CD8-positive, alpha-beta memory T cell (primary cell): ENCODE data around the gene SOBP. TPM values are rescaled to one million over a fixed set of nuclear protein-coding genes. Genes with fewer than 3 reads are reported as not detected.

ENCODE experiments used
- CTCF ChIA-PET: fragments of 350-600 bp; sonication (Branson Sonifier 250); formaldehyde crosslinking; loops from one replicate; lab custom pipeline; 2021; ENCODE audit warnings: antibody characterized with exemption; lab: Charles Lee
- POLR2A ChIA-PET: fragments of 350-600 bp; sonication (Branson Sonifier 250); formaldehyde crosslinking; loops from one replicate; lab custom pipeline; 2021; ENCODE audit warnings: antibody characterized with exemption; lab: Charles Lee
- DNase-seq, 5 donors: peaks; one replicate each; pipeline versions ENCODE4 v3.0.0 to v3.0.0-alpha.2; 2020 to 2022; ENCODE audit warnings: mixed read lengths in 1 of 5
- H3K27ac ChIP-seq: one replicate; pipeline ENCODE4 v1.7.0; 2013; ENCODE audit warnings: low read depth, mild to moderate bottlenecking, low read length, moderate library complexity
- H3K27me3 ChIP-seq: 2 replicates; pipeline ENCODE4 v1.7.0; 2013; ENCODE audit warnings: low read length, mild to moderate bottlenecking; ENCODE audit not compliant: insufficient read depth, poor library complexity, severe bottlenecking
- H3K36me3 ChIP-seq: 2 replicates; pipeline ENCODE4 v1.7.0; 2013; ENCODE audit warnings: mild to moderate bottlenecking, low read length, moderate library complexity; ENCODE audit not compliant: insufficient read depth
- H3K4me1 ChIP-seq: 2 replicates; pipeline ENCODE4 v1.7.0; 2013; ENCODE audit warnings: mild to moderate bottlenecking, low read length, moderate library complexity; ENCODE audit not compliant: insufficient read depth
- H3K4me3 ChIP-seq: 2 replicates; pipeline ENCODE4 v1.7.0; 2013; ENCODE audit warnings: mild to moderate bottlenecking, low read length
- H3K9me3 ChIP-seq: 2 replicates; pipeline ENCODE4 v1.7.0; 2013; ENCODE audit warnings: mild to moderate bottlenecking, low read length
- H3K27ac Mint-ChIP-seq, 8 donors: one replicate each; pipeline ENCODE4 v1.8.0; 2020 to 2021; ENCODE audit warnings: mixed read lengths in 8 of 8, mild to moderate bottlenecking in 6 of 8, inconsistent platforms in 3 of 8, moderate library complexity in 3 of 8
- H3K27me3 Mint-ChIP-seq, 2 donors: one replicate each; pipeline ENCODE4 v1.8.0; 2020 to 2021; ENCODE audit warnings: mixed read lengths in 2 of 2, mild to moderate bottlenecking in 1 of 2, moderate library complexity in 1 of 2
- H3K36me3 Mint-ChIP-seq, 3 donors: one replicate each; pipeline ENCODE4 v1.8.0; 2020 to 2021; ENCODE audit warnings: mixed read lengths in 3 of 3, inconsistent platforms in 1 of 3, mild to moderate bottlenecking in 1 of 3
- H3K4me1 Mint-ChIP-seq, 3 donors: one replicate each; pipeline ENCODE4 v1.8.0; 2020 to 2021; ENCODE audit warnings: mixed read lengths in 3 of 3, inconsistent platforms in 1 of 3, mild to moderate bottlenecking in 1 of 3
- H3K4me3 Mint-ChIP-seq, 7 donors: one replicate each; pipeline ENCODE4 v1.8.0; 2020 to 2021; ENCODE audit warnings: mixed read lengths in 7 of 7, mild to moderate bottlenecking in 6 of 7, moderate library complexity in 4 of 7, inconsistent platforms in 2 of 7
- H3K9me3 Mint-ChIP-seq, 5 donors: one replicate each; pipeline ENCODE4 v1.8.0; 2020 to 2022; ENCODE audit warnings: mixed read lengths in 5 of 5, mild to moderate bottlenecking in 3 of 5, moderate library complexity in 2 of 5, inconsistent platforms in 1 of 5
- polyA plus RNA-seq: library from polyadenylated mRNA; unstranded; fragments of 300-500 nt; fragmentation: Illumina TruSeq; gene quantifications from one replicate; pipeline ENCODE4 v1.2.3, GENCODE V29; 2021
- total RNA-seq, 2 experiments: library from RNA; stranded (reverse); gene quantifications; one replicate each; pipeline ENCODE4 v1.2.3, GENCODE V29; 2021

Gene SOBP
- total and polyA plus RNA-seq, 3 experiments from 2014 or later: 0.30 to 1.0 (median 0.79) TPM

DNA sequence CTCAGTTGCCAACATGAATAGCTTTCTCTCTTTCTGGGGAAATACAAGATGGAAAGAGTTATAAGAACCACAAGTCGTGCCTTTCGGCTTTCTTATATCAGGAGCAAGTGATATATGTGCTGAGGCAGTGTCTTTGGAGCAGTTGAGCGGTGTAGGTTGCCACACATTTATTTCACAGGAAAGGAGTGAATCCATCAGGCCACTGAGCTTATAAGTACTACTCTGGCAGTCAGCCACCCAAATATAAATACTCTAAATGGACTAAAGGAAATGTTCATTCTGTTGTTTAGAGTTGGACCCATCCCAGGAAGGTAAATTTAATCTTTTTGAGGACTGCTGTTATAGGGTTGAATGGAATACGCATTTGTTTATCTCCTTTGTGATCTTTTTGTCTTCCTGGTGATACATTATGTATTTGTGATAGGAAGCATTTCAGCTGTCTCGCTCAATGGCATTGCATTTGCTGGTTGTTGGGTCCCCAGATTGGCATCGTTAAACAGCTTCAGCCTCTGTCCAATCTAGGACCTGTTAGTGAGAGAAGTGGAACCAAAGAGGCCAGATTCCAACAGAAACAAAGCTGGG lies 139.7 kb downstream of the SOBP start:
- ChIA-PET CTCF (interaction anchor here (1.0 to 1.8 kb wide), 2 partner anchors 28 to 219 kb away, joined by 3 to 4 read pairs; no protein-coding TSS in a partner anchor), POLR2A (no interaction called here)
- Mint-ChIP-seq H3K27ac (no peak overlapping the region), H3K9me3 (peaks cover 0 to 3% (median 0%) of the 10 kb centered on the region in 5 donors), H3K4me1 (peaks cover 4 to 16% (median 11%) of the 10 kb centered on the region in 3 donors), H3K27me3 (peaks cover 17 to 30% of the 10 kb centered on the region in 2 donors), H3K36me3 (peaks cover 0 to 2% (median 0%) of the 10 kb centered on the region in 3 donors), H3K4me3 (no peak overlapping the region)
- Histone ChIP-seq H3K27me3 (no peaks in the 10 kb centered on the region), H3K27ac (no peak overlapping the region), H3K4me3 (no peak overlapping the region), H3K36me3 (no peaks in the 10 kb centered on the region), H3K9me3 (no peaks in the 10 kb centered on the region), H3K4me1 (no peaks in the 10 kb centered on the region)
- no peak for DNase-seq

DNA sequence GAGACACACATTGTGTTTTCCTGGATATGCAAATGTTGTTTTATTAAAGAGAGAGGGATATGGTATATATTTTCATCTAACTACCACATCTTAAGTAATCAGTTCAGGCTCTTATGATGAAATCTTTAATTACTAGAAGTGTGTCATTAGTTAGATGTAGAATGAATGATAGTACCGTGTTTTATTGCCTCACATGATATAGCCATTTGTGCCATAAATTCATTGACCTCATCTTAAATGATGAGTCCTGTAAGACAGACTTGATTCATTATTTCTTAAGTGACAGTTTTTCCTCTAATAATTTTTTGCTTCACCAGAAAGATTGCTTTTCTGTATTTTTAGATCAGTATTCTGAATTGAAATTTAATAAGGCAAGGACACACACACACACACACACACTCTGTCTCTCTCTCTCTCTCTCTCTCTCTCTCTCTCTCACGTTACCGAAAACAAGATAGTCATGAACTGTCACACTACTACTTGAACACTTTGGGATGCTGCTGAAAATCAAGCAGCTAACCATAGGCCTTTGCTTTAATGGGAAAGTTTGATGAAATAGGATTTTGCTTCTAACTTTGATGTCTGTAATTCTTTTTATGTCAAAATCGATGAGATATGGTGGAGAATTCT lies 140.5 kb downstream of the SOBP start:
- Mint-ChIP-seq H3K4me1 (peaks cover 6 to 16% (median 15%) of the 10 kb centered on the region in 3 donors), H3K27me3 (peaks cover 20 to 34% of the 10 kb centered on the region in 2 donors), H3K27ac (no peak overlapping the region), H3K9me3 (peaks cover 0 to 3% (median 0%) of the 10 kb centered on the region in 5 donors), H3K36me3 (peaks cover 0 to 2% (median 0%) of the 10 kb centered on the region in 3 donors), H3K4me3 (no peak overlapping the region)
- ChIA-PET CTCF (no interaction called here), POLR2A (no interaction called here)
- H3K27me3 ChIP-seq: peaks cover 4% of the 10 kb centered on the region
- no peak overlapping the region for H3K4me3 ChIP-seq
- no peaks in the 10 kb centered on the region for H3K36me3 ChIP-seq
- no peak for DNase-seq
- H3K4me1 ChIP-seq: no peaks in the 10 kb centered on the region
- H3K27ac ChIP-seq: no peak overlapping the region
- H3K9me3 ChIP-seq: no peaks in the 10 kb centered on the region

DNA sequence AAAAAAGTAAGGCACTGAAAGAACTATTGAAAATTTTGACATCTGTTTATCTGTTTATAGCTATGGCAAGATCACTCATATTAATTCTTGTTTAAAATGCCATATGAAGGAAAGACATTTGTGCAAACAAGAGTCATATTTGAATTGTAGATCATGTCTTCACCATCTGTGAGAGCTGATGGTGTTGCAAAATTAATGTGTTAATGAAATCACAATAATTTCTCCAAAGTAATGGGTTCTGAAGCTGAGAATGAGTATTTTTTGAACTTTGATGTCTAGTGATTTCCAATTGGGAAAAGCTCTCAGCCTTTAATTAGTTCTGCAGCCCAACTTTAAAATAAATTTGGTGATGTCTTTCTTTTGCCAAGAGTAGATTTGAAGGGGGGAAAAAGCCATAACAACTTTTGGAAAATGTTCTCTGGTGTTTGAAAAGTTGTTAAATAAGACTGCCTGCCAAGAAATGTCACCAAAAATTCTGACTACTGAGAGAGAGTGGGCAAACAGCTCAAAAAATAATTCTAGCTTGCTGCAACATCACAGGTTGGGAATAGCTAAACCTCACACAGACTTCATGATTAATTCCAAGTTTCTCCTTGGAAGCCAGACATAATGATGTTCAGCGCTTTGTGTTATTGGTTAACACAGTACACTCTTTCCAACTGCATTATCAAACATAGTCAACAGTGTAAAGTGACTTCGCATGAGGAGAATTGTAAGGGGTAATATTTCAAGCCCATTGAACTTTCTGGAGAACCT lies 142.6 kb downstream of the SOBP start:
- Histone ChIP-seq H3K4me1 (no peaks in the 10 kb centered on the region), H3K4me3 (no peak overlapping the region), H3K9me3 (no peaks in the 10 kb centered on the region), H3K27me3 (peaks cover 8% of the 10 kb centered on the region), H3K36me3 (no peaks in the 10 kb centered on the region), H3K27ac (no peak overlapping the region)
- Mint-ChIP-seq H3K36me3 (peaks cover 0 to 2% (median 0%) of the 10 kb centered on the region in 3 donors), H3K4me3 (peak overlapping the region in 3 of 7 donors; percentile 1 to 35 (median 22)), H3K27me3 (peaks cover 25 to 55% of the 10 kb centered on the region in 2 donors), H3K27ac (peak overlapping the region in 1 of 8 donors; percentile 26), H3K4me1 (peaks cover 7 to 18% (median 16%) of the 10 kb centered on the region in 3 donors), H3K9me3 (peaks cover 0 to 3% (median 0%) of the 10 kb centered on the region in 5 donors)
- ChIA-PET CTCF (no interaction called here), POLR2A (interaction anchor here (0.5 kb wide), 1 partner anchor 15 kb away, joined by 4 read pairs; no protein-coding TSS in a partner anchor)
- DNase-seq: no peak

DNA sequence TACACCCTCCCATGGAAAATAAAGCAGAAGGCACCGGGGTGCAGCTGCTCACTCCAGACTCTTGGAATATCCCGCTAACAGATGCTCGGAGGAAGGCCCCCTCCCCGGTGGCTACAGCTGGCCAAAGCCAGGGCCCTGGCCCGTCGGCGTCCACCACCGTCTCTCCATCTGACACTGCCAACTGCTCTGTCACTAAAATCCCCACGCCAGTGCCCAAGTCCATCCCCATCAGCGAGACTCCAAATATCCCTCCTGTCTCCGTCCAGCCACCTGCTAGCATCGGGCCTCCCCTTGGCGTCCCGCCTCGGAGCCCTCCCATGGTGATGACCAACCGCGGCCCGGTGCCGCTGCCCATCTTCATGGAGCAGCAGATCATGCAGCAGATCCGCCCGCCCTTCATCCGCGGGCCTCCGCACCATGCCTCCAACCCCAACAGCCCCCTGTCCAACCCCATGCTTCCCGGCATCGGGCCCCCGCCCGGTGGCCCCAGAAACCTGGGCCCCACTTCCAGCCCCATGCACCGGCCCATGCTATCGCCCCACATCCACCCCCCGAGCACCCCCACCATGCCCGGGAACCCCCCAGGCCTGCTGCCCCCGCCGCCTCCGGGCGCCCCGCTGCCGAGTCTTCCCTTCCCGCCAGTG lies 143.9 kb downstream of the SOBP start:
- H3K9me3 Mint-ChIP-seq: peaks cover 0 to 3% (median 0%) of the 10 kb centered on the region in 5 donors
- H3K4me1 ChIP-seq: no peaks in the 10 kb centered on the region
- H3K4me3 ChIP-seq: no peak overlapping the region
- no peak for DNase-seq
- H3K4me1 Mint-ChIP-seq: peaks cover 7 to 18% (median 16%) of the 10 kb centered on the region in 3 donors
- ChIA-PET CTCF (no interaction called here), POLR2A (no interaction called here)
- H3K27me3 Mint-ChIP-seq: peaks cover 29 to 59% of the 10 kb centered on the region in 2 donors
- no peaks in the 10 kb centered on the region for H3K9me3 ChIP-seq
- peaks cover 0 to 1% (median 0%) of the 10 kb centered on the region in 3 donors for H3K36me3 Mint-ChIP-seq
- H3K4me3 Mint-ChIP-seq: peak overlapping the region; percentile 34 to 80 (median 72)
- peak overlapping the region in 1 of 8 donors; percentile 63 for H3K27ac Mint-ChIP-seq
- no peaks in the 10 kb centered on the region for H3K36me3 ChIP-seq
- peaks cover 8% of the 10 kb centered on the region for H3K27me3 ChIP-seq
- H3K27ac ChIP-seq: no peak overlapping the region

DNA sequence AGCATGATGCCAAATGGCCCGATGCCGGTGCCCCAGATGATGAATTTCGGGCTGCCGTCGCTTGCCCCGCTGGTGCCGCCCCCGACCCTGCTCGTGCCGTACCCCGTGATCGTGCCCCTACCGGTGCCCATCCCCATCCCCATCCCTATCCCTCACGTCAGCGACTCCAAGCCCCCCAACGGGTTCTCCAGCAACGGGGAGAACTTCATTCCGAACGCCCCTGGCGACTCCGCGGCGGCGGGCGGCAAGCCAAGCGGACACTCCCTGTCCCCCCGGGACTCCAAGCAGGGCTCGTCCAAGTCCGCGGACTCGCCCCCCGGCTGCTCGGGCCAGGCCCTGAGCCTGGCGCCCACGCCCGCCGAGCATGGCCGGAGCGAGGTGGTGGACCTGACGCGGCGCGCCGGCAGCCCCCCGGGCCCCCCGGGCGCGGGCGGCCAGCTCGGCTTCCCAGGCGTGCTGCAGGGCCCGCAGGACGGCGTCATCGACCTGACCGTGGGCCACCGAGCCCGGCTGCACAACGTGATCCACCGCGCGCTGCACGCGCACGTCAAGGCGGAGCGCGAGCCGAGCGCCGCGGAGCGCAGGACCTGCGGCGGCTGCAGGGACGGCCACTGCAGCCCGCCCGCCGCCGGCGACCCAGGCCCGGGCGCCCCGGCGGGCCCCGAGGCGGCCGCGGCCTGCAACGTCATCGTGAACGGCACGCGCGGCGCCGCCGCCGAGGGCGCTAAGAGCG lies 144.6 kb downstream of the SOBP start:
- peak in 1 of 5 donors; percentile 15 for DNase-seq
- POLR2A ChIA-PET: no interaction called here

DNA sequence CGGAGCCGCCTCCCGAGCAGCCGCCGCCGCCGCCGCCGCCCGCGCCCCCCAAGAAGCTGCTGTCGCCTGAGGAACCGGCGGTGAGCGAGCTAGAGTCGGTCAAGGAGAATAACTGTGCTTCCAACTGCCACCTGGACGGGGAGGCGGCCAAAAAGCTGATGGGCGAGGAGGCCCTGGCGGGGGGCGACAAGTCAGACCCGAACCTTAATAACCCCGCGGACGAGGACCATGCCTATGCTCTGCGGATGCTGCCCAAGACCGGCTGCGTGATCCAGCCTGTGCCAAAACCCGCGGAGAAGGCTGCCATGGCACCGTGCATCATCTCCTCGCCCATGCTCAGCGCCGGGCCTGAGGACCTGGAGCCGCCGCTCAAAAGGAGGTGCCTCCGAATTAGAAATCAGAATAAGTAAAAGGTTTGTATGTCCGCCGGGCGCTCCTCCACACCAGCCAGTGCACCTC lies 145.2 kb downstream of the SOBP start:
- H3K27ac Mint-ChIP-seq: no peak overlapping the region
- CTCF ChIA-PET: interaction anchor here (1.2 to 2.0 kb wide), 2 partner anchors 17 to 22 kb away, joined by 3 to 5 read pairs; no protein-coding TSS in a partner anchor

More for the DNA sequence above, 144.6 kb downstream of the SOBP start:
- H3K27ac ChIP-seq: no peak overlapping the region
- CTCF ChIA-PET: interaction anchor here (2.0 kb wide), 1 partner anchor 22 kb away, joined by 5 read pairs; no protein-coding TSS in a partner anchor
- H3K27me3 ChIP-seq: peaks cover 8% of the 10 kb centered on the region
- H3K4me1 ChIP-seq: no peaks in the 10 kb centered on the region
- peak overlapping the region in 1 of 8 donors; percentile 79 for H3K27ac Mint-ChIP-seq
- H3K4me1 Mint-ChIP-seq: peaks cover 7 to 18% (median 16%) of the 10 kb centered on the region in 3 donors
- peaks cover 0 to 3% (median 0%) of the 10 kb centered on the region in 5 donors for H3K9me3 Mint-ChIP-seq
- no peaks in the 10 kb centered on the region for H3K36me3 ChIP-seq
- H3K4me3 Mint-ChIP-seq: peak overlapping the region; percentile 34 to 80 (median 72)
- peaks cover 29 to 64% of the 10 kb centered on the region in 2 donors for H3K27me3 Mint-ChIP-seq
- H3K4me3 ChIP-seq: no peak overlapping the region
- H3K36me3 Mint-ChIP-seq: no peaks in the 10 kb centered on the region
- no peaks in the 10 kb centered on the region for H3K9me3 ChIP-seq

DNA sequence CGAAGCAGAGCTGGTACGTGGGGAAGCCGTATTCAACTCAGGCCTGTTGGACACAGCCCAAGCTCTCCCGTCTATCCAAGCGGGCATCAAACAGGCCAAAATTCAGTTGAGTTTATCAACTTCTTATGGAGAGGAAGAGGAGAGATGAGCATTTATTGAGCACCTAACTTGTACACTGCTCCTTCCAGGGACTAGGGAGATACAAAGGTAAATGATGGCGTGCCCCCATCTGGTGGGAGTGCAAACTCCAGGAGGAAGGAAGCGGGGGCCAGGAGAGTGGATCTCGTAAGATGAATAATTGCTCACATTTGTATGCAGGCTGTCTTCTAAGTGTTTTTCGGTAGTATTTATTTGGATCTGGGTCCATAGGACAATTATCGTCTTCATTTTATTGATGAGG lies 146.6 kb downstream of the SOBP start:
- peaks cover 0 to 3% (median 0%) of the 10 kb centered on the region in 5 donors for H3K9me3 Mint-ChIP-seq
- POLR2A ChIA-PET: no interaction called here

More for the DNA sequence above, 145.2 kb downstream of the SOBP start:
- H3K9me3 ChIP-seq: no peaks in the 10 kb centered on the region
- H3K27me3 ChIP-seq: peaks cover 8% of the 10 kb centered on the region
- Mint-ChIP-seq H3K9me3 (peaks cover 0 to 3% (median 0%) of the 10 kb centered on the region in 5 donors), H3K36me3 (no peaks in the 10 kb centered on the region), H3K4me3 (peak overlapping the region in 6 of 7 donors; percentile 62 to 76 (median 70)), H3K4me1 (peaks cover 7 to 18% (median 16%) of the 10 kb centered on the region in 3 donors), H3K27me3 (peaks cover 28 to 70% of the 10 kb centered on the region in 2 donors)
- no peak overlapping the region for H3K4me3 ChIP-seq
- H3K36me3 ChIP-seq: no peaks in the 10 kb centered on the region
- POLR2A ChIA-PET: no interaction called here
- no peak overlapping the region for H3K27ac ChIP-seq
- H3K4me1 ChIP-seq: no peaks in the 10 kb centered on the region
- DNase-seq: no peak

More for the DNA sequence above, 146.6 kb downstream of the SOBP start:
- Histone ChIP-seq H3K27ac (no peak overlapping the region), H3K27me3 (peaks cover 8% of the 10 kb centered on the region), H3K4me1 (no peaks in the 10 kb centered on the region), H3K36me3 (no peaks in the 10 kb centered on the region), H3K9me3 (no peaks in the 10 kb centered on the region), H3K4me3 (no peak overlapping the region)
- H3K4me3 Mint-ChIP-seq: no peak overlapping the region
- H3K36me3 Mint-ChIP-seq: no peaks in the 10 kb centered on the region
- no peak overlapping the region for H3K27ac Mint-ChIP-seq
- CTCF ChIA-PET: interaction anchor here (1.2 to 2.0 kb wide), 2 partner anchors 15 to 20 kb away, joined by 3 to 5 read pairs; no protein-coding TSS in a partner anchor
- peaks cover 7 to 18% (median 16%) of the 10 kb centered on the region in 3 donors for H3K4me1 Mint-ChIP-seq
- peaks cover 30 to 70% of the 10 kb centered on the region in 2 donors for H3K27me3 Mint-ChIP-seq
- DNase-seq: no peak
